Measurements from ENCODE around the gene MRAS. TPM values are rescaled to one million over a fixed set of nuclear protein-coding genes. Genes with fewer than 3 reads are reported as not detected.

The MRAS gene
- total and polyA plus RNA-seq, 2 of the 13 experiments (the other 11 are each of a cell fraction or from before 2014, with no cell fraction given) = 8.8 to 36.2 TPM

DNA sequence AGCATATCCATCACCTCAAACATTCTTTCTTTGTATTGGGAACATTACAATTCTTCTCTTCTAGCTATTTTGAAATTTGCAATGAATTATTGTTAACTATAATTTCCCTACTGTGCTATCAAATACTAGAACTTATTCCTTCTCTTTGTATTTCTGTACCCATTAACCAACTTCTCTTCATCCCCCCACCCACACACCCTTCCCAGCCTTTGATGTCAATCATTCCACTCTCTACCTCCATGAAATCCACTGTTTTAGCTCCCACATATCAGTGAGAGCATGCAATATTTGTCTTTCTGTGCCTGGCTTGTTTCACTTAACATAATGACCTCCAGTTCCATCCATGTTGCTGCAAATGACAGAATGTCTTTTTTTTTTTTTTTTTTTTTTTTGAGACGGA is 30.6 kb downstream of the MRAS start:
- DNase-seq (ENCODE audit: low spot score) = peak; percentile 25
- no peak overlapping the region for H3K4me3 ChIP-seq (replicated peaks in 1 of 3; ENCODE audit: insufficient read depth in 1 of 3, low read depth in 2 of 3, low read length in 3 of 3)
- peaks cover 0 to 1% of the 10 kb centered on the region in 2 experiments; a peak in 1 of 5 replicates for H3K36me3 ChIP-seq (replicated peaks in 1 of 2; ENCODE audit: control insufficient read depth in 1 of 2, insufficient read depth in 2 of 2, low read length in 2 of 2)
- WGBS (ENCODE audit: low lambda C conversion rate) = 79% methylated on average over 1 of the region's 1 CpG
- H3K4me2 ChIP-seq (ENCODE audit: low read depth, low read length) = no peak overlapping the region
- no peaks in the 10 kb centered on the region for H3K9me3 ChIP-seq (ENCODE audit: low read length)
- CTCF ChIA-PET (ENCODE audit: low intra/inter-chr PET ratio, low total read pairs) = no interaction called here
- intact Hi-C loops (cut with micrococcal nuclease; ENCODE audit: unreplicated experiment) (no loop called here), in situ Hi-C loops (cut with HindIII; ENCODE audit: extremely low pct_ligation_motif_present, low pct_unique_long_range_greater_than_20kb) (no loop called here)
- H3K79me2 ChIP-seq (ENCODE audit: insufficient read depth, low read length) = no peaks in the 10 kb centered on the region
- POLR2A ChIA-PET = no interaction called here
- no peak overlapping the region for H3K27ac ChIP-seq (ENCODE audit: extremely low read length, insufficient read depth, low read length)
- peaks cover 26% of the 10 kb centered on the region for H3K4me1 ChIP-seq (ENCODE audit: insufficient read depth, low read length)
- H4K20me1 ChIP-seq (ENCODE audit: insufficient read depth, low read length) = no peaks in the 10 kb centered on the region
- H2AFZ ChIP-seq (ENCODE audit: low read length) = no peak overlapping the region
- no peaks in the 10 kb centered on the region for H3K27me3 ChIP-seq (ENCODE audit: control insufficient read depth in 1 of 2, insufficient read depth in 2 of 2, low read length in 2 of 2)
- BruUV-seq (replicated peaks) = no TSS peak
- H3K9ac ChIP-seq (ENCODE audit: insufficient read depth, low read depth, low read length) = no peak overlapping the region
- no peak for TF ChIP-seq SRSF4 (IDR thresholded peaks at IDR 0.05; ENCODE audit: low read depth, low read length, poor library complexity, severe bottlenecking)
- TF ChIP-seq DNMT1 (CRISPR knock-in tag; IDR thresholded peaks at IDR 0.05) = no peak
- TF ChIP-seq, protein P1, sequence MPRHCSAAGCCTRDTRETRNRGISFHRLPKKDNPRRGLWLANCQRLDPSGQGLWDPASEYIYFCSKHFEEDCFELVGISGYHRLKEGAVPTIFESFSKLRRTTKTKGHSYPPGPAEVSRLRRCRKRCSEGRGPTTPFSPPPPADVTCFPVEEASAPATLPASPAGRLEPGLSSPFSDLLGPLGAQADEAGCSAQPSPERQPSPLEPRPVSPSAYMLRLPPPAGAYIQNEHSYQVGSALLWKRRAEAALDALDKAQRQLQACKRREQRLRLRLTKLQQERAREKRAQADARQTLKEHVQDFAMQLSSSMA (CRISPR knock-in tag; IDR thresholded peaks at IDR 0.05) = no peak
- no peak for TF ChIP-seq NR2F1 (CRISPR knock-in tag; IDR thresholded peaks at IDR 0.05)
- TF ChIP-seq, protein P2, sequence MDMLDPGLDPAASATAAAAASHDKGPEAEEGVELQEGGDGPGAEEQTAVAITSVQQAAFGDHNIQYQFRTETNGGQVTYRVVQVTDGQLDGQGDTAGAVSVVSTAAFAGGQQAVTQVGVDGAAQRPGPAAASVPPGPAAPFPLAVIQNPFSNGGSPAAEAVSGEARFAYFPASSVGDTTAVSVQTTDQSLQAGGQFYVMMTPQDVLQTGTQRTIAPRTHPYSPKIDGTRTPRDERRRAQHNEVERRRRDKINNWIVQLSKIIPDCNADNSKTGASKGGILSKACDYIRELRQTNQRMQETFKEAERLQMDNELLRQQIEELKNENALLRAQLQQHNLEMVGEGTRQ (IDR thresholded peaks at IDR 0.05; ENCODE audit: low read depth, low read length) = no peak
- TF ChIP-seq, protein P2 (CRISPR knock-in tag; IDR thresholded peaks at IDR 0.05; ENCODE audit: borderline replicate concordance) = no peak
- no peak for TF ChIP-seq ZFY (CRISPR knock-in tag; IDR thresholded peaks at IDR 0.05)
- TF ChIP-seq FOXA1 (IDR thresholded peaks at IDR 0.05) = no peak
- 0 out of 2 replicates have a peak, but pooled peaks have one; percentile 11 for TF ChIP-seq FOXA1 (CRISPR knock-in tag; IDR thresholded peaks at IDR 0.05)
- no peak for FAIRE-seq
- ATAC-seq = no peak
